ENCODE data around the gene SCIN.
"Not testable (repeated sequence)": the region's sequence is repeated elsewhere in the genome, so short reads cannot be mapped to it uniquely, and the experiment has no call there.

The SCIN gene

DNA sequence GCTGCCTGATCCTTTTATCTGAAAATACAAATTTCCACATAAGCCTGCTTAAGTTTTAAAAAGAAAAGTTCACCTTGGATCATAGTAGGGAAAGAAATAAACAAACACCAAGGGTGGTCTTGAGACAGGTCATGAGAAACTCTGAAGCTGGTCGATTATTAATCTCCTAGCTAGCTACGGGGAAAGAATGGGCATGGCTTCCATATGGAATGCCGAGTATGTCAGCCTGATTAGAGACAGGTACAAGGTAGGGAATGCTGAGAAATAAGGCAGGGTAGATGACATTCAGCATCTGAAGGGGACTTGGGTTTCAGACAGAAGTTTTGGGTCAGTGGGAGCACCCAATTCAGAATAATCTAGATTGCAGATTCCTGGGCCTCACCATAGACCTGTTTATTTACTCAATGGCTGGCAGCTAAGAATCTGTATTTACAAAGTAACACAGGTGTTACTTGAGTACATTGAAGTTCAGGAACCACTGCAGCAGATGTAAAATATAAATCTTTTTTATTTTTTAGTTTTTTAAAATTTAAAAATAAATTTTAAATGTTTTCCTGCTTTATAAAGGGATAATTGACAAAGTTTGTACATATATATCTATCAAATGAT is 49.0 kb downstream of the SCIN start:
- peak; percentile 8 for DNase-seq

DNA sequence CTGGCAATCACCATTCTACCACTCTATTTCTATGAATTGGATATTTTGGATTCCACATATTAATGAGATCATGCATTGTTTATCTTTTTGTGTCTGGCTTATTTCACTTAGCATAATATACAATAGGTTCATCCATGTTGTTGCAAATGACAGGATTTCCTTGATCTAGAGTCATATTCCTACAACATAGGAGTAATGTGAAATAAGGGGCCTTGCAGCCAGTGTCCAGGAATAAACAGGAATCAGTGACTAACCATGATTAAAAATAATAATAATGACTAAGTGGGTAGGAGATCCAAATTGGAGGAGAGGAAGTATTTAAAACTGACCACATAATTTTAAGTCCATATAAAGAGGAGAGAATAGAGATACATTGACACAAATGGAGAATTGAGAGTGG is 49.9 kb downstream of the SCIN start:
- DNase-seq, result no peak

GRCh38 chr7:12623223-12623622 is 52.7 kb downstream of the SCIN start:
- DNase-seq, result no peak

DNA sequence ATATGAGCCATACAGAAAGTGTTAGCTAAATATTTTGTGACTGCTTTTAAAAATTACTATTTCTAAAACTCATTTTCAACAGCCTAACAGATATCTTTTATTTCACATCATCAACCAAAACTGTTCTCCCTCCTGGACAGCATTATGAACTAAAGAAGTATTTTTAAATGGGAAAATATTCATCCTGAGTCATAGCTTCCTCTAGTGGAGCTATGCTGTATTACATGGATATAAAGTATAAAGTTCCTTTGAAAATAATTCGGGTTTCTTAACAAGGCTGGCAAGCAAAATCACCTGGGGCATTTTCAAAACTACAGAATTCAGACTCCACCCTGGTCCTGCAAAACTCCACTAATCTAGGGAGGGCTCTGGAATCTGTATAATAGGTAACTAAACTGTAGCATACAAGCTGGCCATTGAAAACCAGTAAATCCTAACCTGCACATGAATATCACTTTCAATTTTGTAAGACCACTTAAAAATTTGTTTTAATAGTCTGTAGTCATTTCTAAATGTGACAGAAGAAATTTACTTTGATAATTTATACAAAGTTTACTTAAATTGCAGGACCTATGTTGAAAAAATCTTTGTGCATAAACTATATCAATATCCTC is 53.5 kb downstream of the SCIN start:
- no peak for DNase-seq

DNA sequence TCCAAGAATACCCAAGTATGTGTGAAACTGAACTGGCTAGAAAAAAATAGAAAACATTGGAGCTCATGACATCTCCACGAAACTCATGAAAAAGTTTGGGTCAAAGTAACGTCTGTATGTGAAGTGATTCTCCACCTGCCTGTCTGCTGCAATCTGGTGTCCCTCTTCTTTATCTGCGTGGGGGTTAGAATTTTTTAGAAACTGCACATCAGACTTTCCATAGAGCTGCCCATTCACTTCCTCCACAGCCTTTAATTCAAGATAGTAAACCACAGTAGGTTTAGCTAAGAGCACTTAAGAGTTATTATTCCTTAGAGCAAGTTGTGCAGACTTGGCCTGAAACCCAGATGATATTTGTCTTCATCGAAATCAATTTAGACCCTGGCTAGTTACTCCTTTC is 55.3 kb downstream of the SCIN start:
- no peak for DNase-seq

DNA sequence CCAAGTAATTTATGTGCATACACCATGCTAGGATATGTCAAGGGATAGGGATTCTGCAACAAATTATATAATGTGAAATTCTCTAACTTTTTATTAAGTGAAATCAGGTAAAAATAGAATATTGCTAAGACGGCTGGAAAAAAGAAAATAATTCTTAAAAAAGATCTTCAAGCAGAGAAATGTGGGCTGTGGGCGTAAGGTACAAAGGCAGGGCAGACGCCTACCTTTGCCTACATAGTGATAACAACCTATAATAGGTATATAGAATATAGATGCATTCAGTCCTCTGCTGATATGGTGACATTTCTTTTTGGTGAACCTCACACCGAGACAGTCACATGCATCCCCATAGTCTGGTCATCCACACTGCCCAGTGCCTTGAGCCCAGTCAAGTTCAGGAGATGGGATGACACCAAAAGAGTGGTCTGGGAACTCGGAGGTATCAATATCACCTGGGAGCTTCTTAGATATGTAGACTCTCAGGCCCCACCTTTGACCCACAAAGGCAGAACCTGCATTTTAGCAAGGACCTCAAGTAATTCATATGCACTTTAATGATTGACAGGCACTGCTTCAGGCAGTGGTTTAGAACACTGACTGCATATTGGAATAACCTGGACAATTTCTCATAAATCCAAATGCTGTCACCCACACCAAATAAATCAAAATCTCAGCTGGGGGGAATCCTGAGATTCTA is 59.4 kb downstream of the SCIN start:
- no peak for DNase-seq

- DNase-seq, result no peak
Observed at GRCh38 chr7:12630513-12630819, 59.9 kb downstream of the SCIN start.

GRCh38 chr7:12633582-12633981 is 63.1 kb downstream of the SCIN start:
- DNase-seq, result no peak

GRCh38 chr7:12635830-12636229 is 65.3 kb downstream of the SCIN start:
- no peak for DNase-seq

GRCh38 chr7:12637328-12637727 is 66.8 kb downstream of the SCIN start:
- no peak for DNase-seq

GRCh38 chr7:12637819-12638592 is 67.5 kb downstream of the SCIN start:
- no peak for DNase-seq

DNA sequence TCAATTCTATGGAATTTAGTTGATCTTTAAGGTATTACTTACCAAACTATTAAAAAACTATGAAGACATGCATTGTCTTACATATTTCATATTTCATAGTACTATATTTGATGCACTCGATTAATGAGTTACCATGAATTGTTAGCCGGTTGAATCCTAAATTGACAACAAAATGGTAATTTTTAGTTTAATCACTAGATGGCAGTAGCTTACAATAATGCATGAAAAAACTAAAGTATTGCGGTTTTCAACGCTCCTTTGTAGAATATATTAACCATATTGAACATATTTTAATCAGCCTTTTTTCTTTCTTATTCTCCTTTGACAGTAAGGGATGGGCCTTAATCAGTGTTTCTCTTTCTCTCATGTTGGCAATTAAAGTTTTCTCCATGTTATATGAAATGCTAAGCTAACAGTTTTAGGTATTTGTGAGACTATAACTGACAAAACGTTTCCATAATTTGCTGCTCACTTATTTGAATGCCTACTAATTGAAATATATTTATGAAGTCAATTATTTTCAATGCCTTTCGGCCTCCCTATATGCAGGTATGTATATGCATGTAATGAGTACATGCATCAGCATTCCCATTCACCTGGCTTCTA is 68.4 kb downstream of the SCIN start:
- peak; percentile 3 for DNase-seq

DNA sequence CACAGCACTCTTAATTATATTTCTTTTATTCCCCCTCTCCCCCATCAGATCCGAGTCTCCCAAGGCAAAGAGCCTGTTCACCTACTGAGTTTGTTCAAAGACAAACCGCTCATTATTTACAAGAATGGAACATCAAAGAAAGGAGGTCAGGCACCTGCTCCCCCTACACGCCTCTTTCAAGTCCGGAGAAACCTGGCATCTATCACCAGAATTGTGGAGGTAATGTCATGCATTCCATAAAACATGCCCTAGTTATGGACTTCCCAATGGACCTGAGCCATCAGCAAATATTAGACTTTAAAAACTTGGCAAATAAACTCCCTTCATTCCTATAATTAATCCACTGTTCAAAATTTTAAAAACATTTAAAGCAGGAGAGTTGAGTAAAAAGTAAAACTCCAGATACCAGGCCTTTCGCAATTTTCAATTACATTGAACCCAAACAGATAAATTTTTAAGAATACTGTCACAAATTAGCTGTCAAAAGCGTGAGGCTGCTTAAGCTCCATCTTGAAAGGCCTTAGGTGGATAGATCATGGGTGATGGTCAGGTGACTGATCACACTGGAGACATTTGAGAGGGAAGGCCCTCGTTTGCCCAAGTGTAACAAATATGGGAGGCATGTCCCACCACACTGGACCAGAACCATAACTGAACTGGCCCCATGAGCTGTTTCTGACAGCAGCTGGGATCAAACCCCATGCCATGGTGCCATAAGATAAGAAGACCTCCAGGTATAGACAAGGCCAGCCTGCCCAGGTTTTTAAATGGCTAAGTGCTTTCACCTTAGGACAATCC is 70.0 kb downstream of the SCIN start:
- DNase-seq, result no peak

GRCh38 chr7:12641196-12641595 is 70.7 kb downstream of the SCIN start:
- no peak for DNase-seq

DNA sequence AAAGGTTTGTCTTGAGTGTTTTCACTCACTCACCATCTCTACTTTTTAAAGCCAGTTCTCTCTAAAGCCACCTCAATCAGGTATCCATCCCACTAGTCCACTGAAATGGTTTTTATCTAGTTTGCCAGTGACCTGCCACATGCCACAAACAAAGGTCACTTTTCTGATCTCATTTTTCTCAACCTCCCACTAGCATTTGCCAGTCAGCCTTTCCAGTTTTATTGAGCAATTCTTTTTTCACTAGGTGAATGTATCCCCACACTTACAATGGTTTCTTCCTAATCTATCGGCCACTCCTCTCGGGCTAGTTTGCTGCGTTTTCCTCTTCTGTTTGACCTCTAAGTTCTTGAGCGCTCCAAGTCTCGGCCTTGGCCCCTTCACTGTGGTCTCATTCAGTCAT is 72.0 kb downstream of the SCIN start:
- no peak for DNase-seq

DNA sequence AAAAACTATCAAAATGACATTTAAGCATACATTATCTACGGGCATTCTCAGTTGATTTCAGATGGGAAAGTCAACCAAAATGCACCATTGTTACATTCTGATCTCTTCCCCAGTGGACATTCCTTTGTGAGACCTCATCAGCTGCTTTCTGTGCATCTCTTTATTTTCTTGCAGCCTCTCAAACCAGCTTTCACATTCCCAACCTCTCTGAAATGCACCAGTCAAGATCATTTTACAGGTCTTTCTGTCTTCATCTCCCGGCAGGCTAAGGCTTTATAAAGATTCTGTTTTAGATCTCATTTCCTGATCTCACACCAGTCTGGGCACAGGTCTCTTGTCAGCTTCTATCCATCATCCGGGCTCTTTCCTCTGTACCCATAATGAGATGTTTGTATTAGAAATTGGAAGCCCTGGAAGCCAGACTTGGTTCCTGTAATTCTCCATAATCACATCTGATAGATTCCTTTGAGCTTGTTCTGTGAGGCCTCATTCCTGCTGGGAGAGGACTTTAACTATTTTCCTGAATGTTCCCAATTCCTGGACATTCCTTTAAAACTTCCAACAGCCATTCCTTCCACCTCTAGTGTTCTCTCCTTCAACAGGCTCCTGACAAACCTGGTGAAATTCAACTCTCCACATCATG is 72.6 kb downstream of the SCIN start:
- no peak for DNase-seq

DNA sequence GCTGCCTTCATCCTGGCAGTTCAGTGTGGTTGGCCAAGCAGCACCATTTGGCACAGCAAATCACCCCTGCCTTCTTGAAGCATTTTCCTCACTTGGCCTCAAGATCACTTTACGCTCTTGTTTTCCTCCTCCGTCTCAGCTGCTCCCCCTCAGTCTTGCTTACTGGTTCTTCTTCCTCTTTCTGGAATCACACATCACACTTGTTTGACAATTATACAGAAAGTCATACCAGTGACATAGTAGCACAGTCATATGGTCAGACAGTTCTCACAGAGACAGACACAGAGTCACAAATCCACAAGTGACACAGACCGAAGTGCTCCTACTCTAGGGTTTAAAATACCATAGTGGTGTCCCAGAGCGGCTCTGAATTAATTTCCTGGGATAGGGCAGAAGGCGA is 73.1 kb downstream of the SCIN start:
- no peak for DNase-seq

DNA sequence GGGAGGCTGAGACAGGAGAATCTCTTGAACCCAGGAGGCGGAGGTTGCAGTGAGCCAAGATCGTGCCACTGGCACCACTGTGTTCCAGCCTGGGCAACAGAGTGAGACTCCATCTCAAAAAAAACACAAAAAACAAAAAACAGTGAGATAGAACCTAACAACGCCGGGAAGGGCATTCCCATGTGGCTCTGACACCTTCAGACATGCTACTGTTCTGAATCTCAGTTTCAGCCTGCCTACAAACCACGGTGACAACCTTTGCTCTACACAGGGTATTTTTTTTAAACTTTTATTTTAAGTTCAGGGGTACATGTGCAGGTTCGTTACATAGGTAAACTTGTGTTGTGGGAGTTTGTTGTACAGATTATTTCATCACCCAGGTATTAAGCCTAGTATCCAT is 74.7 kb downstream of the SCIN start:
- DNase-seq, result not testable (repeated sequence)

GRCh38 chr7:12646139-12646538 is 75.6 kb downstream of the SCIN start:
- no peak for DNase-seq

DNA sequence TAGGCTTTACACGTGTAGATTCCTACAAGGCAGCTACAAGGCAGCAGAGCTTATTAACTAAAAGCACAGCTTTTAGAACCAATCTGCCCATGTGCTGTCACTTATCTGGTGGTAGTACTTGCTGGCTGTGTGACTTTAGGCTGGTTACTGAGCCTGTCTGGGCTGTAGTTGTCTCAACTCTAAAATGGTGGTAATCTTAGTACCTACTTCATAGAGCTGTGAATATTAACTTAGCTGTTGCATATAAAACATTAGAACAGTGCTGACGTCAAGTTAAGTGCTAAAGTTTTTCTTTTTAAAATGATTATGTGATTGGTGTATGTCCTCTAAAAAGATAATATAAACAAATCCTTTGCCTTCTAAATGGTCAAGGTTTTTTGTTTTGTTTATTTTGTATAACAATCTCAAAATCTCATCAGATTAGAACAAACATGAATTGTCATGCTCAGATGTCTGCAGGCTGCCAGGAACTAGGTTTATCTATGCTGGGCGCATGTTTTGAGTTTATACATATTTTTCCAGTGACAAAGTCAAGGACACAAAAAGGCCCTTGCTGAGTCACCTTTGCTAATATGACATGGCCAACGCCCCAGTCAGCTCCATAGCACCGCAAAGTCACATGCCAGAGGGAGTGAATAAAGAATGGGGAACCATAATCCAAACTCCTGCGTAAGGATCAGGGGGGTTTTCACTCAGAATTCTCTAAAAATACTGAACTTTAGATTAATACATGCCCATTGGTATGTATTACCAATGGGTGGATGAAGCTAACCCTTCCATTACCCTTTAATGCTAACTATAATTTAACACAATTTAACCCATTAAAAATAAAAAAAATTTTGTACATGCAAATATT is 77.1 kb downstream of the SCIN start:
- DNase-seq, result no peak

DNA sequence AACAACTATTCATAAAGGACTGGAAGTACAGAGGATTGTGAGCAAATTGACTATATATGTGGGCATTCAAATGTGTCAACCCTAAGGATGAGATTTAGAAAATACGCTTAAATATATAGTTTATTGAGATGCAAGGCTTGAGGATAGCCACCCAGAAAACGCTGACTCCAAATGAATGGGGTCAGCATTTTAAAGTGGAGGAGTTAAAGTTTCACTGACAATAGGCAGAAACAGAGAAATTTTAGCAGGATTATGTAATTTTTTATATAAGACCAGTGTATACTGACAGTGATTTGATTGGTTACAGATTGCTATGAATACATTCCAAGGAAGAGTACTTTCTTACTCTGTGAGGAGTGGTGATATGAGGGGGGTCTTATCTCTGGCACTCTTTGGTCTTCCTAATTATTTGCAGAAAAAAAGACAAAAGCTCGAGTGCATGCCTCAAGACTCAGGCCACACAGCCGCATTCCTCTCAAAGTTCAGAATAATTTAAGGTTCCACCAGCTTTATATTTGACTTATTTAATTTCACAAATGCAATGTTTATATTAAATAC is 78.3 kb downstream of the SCIN start:
- DNase-seq, result no peak

Data from NCI-H510A (cell line).